ENCODE results near the gene AXIN1. TPM values are rescaled to one million over a fixed set of nuclear protein-coding genes. Genes with fewer than 3 reads are reported as not detected.
A peak's percentile ranks its signal among the peaks of the same experiment; 100 is the strongest.

AXIN1 gene
- total and polyA plus RNA-seq, 9 of the 15 experiments (the other 6 are each of a cell fraction or from before 2014, with no cell fraction given), result 0.42 to 58.0 (median 25.9) TPM

DNA sequence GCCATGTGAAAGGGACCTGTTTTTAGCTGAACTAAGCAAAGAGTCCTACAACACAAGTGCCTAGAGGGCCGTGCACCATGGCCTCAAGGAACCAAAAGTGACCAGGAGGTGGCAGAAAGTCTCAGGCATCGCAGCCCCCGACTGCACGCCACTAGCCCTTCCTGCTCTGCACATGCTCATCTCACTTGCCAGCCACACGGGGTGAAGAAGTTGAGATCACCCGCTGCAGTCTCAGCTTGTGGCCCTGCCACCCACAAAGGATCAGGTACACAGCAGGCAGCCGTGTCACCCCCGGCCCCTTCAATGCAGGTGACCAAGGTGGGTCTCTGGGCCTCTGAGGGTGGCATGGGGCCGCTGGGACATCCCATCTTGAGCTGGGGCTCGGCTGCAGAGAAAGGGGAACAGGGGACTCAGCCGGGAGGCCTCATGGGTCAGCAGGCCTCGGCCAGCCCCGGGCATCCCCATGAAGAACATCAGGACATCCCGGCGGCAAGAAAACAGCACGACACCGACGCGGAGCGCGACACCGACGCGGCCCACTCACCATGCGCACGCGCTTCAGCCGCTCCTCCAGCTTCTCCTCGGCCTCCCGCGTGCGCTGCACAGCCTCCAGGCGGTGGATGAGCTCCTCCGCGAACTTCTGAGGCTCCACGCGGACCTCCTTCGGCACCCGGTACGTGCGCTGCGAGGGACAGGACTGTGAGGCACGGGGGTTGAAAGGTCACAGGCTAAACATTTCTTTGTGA, 48.6 kb downstream of the AXIN1 start (continued):
- TF ChIP-seq, protein P1, sequence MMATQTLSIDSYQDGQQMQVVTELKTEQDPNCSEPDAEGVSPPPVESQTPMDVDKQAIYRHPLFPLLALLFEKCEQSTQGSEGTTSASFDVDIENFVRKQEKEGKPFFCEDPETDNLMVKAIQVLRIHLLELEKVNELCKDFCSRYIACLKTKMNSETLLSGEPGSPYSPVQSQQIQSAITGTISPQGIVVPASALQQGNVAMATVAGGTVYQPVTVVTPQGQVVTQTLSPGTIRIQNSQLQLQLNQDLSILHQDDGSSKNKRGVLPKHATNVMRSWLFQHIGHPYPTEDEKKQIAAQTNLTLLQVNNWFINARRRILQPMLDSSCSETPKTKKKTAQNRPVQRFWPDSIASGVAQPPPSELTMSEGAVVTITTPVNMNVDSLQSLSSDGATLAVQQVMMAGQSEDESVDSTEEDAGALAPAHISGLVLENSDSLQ (IDR thresholded peaks at IDR 0.05), result no peak
- TF ChIP-seq CTCF (IDR thresholded peaks at IDR 0.05 in 2 of 3, conservative IDR thresholded peaks at IDR 0.05 in 1 of 3; ENCODE audit: insufficient read depth in 2 of 3, low read depth in 1 of 3, low read length in 3 of 3) (peak in 2 of 3 experiments; percentile 14 to 19; a peak in 2 of 6 replicates), ZNF121 (CRISPR knock-in tag; conservative IDR thresholded peaks at IDR 0.05) (no peak), MAFG (tag; conservative IDR thresholded peaks at IDR 0.05) (no peak), MAFK (IDR thresholded peaks at IDR 0.05; ENCODE audit: low read length) (no peak), DIDO1 (tag; IDR thresholded peaks at IDR 0.05; ENCODE audit: low read depth) (no peak), NCOR1 (IDR thresholded peaks at IDR 0.05) (no peak), POLR2G (IDR thresholded peaks at IDR 0.05; ENCODE audit: low read depth, low read length) (peak; percentile 37; the same call in 1 of the 2 replicates), EP300 (IDR thresholded peaks at IDR 0.05; ENCODE audit: low read length) (no peak), NFYB (IDR thresholded peaks at IDR 0.05; ENCODE audit: extremely low read depth, insufficient read length) (no peak), ZNF140 (CRISPR knock-in tag; IDR thresholded peaks at IDR 0.05) (no peak)
- TF ChIP-seq, protein P2, sequence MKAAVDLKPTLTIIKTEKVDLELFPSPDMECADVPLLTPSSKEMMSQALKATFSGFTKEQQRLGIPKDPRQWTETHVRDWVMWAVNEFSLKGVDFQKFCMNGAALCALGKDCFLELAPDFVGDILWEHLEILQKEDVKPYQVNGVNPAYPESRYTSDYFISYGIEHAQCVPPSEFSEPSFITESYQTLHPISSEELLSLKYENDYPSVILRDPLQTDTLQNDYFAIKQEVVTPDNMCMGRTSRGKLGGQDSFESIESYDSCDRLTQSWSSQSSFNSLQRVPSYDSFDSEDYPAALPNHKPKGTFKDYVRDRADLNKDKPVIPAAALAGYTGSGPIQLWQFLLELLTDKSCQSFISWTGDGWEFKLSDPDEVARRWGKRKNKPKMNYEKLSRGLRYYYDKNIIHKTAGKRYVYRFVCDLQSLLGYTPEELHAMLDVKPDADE (conservative IDR thresholded peaks at IDR 0.05; ENCODE audit: control insufficient read depth, low read depth, low read length), result no peak

All from K562 (cell line).